HepG2 (cell line): Measurements from ENCODE around the gene BDP1. TPM values are rescaled to one million over a fixed set of nuclear protein-coding genes. Genes with fewer than 3 reads are reported as not detected.

Experiments
- AHR ChIP-seq: IDR thresholded peaks from 2 replicates; pipeline ENCODE4 v1.6.1; 2018; ENCODE audit warnings: missing genetic modification reagents, missing compliant biosample characterization
- ARNT ChIP-seq: fragments of 450-650 bp; IDR thresholded peaks from 2 replicates; pipeline ENCODE4 v1.6.1; 2017
- FOXA1 ChIP-seq, 2 experiments: fragments of 450-650 bp in 1 of 2; sonication (generic) in 1 of 2; formaldehyde crosslinking in 1 of 2; IDR thresholded peaks; 2 replicates each; pipeline versions ENCODE4 v1.4.0 to v1.6.1; 2016 to 2020; ENCODE audit warnings: missing genetic modification reagents in 1 of 2
- GATA4 ChIP-seq: sonication (generic); IDR thresholded peaks from 2 replicates; pipeline ENCODE4 v1.6.1; 2016; ENCODE audit warnings: antibody characterized with exemption, low read depth, borderline replicate concordance
- ISL2 ChIP-seq: sonication (generic); formaldehyde crosslinking; IDR thresholded peaks from 2 replicates; pipeline ENCODE4 v1.5.0; 2020; ENCODE audit warnings: missing genetic modification reagents
- JUND ChIP-seq: sonication (generic); formaldehyde crosslinking; IDR thresholded peaks from 2 replicates; pipeline ENCODE4 v1.8.0; 2022; ENCODE audit warnings: mild to moderate bottlenecking, missing genetic modification reagents
- NCOA2 ChIP-seq: sonication (generic); formaldehyde crosslinking; IDR thresholded peaks from 2 replicates; pipeline ENCODE4 v1.8.0; 2022; ENCODE audit warnings: inconsistent platforms
- NFIC ChIP-seq: IDR thresholded peaks from 2 replicates; pipeline ENCODE4 v1.6.1; 2012; ENCODE audit warnings: mild to moderate bottlenecking, low read length, inconsistent platforms
- PHF20 ChIP-seq: sonication (generic); formaldehyde crosslinking; IDR thresholded peaks from 2 replicates; pipeline ENCODE4 v1.5.0; 2020; ENCODE audit warnings: mild to moderate bottlenecking, missing genetic modification reagents
- TBX2 ChIP-seq: sonication (generic); formaldehyde crosslinking; IDR thresholded peaks from 2 replicates; pipeline ENCODE4 v1.5.0; 2020; ENCODE audit warnings: missing genetic modification reagents, mild to moderate bottlenecking, borderline replicate concordance
- WIZ ChIP-seq: sonication (generic); formaldehyde crosslinking; IDR thresholded peaks from 2 replicates; pipeline ENCODE4 v1.5.1; 2020; ENCODE audit warnings: mild to moderate bottlenecking, missing genetic modification reagents
- YEATS4 ChIP-seq: sonication (generic); formaldehyde crosslinking; IDR thresholded peaks from 2 replicates; pipeline ENCODE4 v1.4.0; 2020; ENCODE audit warnings: missing genetic modification reagents, borderline replicate concordance
- ZNF652 ChIP-seq: IDR thresholded peaks from 2 replicates; pipeline ENCODE4 v1.6.1; 2016; ENCODE audit warnings: low read depth, borderline replicate concordance
- ZNF777 ChIP-seq: sonication (generic); formaldehyde crosslinking; IDR thresholded peaks from 2 replicates; pipeline ENCODE4 v1.4.0; 2020; ENCODE audit warnings: missing genetic modification reagents
- ZSCAN20 ChIP-seq: sonication (generic); formaldehyde crosslinking; IDR thresholded peaks from 2 replicates; pipeline ENCODE4 v1.4.0; 2020; ENCODE audit warnings: missing genetic modification reagents, mild to moderate bottlenecking, borderline replicate concordance
- polyA plus RNA-seq, 8 experiments: library from polyadenylated mRNA; depleted of rRNA in 3 of 8; stranded (reverse) in 7 of 8; unstranded in 1 of 8; fragments of >200 nt; fragmentation: Illumina TruSeq in 4 of 8; extraction: Trizol in 4 of 8; gene quantifications; 2 replicates each; pipeline versions ENCODE4 v1.2.1 to v1.2.3, GENCODE V29; 2011 to 2016; ENCODE audit warnings: low read depth in 4 of 8, missing spikeins in 1 of 8, mixed read lengths in 1 of 8; ENCODE audit not compliant: insufficient read depth in 1 of 8
- total RNA-seq, 5 experiments: library from RNA; depleted of rRNA; stranded (reverse); fragments of >200 nt; fragmentation: Illumina TruSeq; extraction: Trizol; gene quantifications; 2 replicates each; pipeline ENCODE4 v1.2.3, GENCODE V29; 2016; ENCODE audit warnings: low read depth in 1 of 5
- TF ChIP-seq, protein P1 (sequence below): sonication (generic); formaldehyde crosslinking; IDR thresholded peaks from 2 replicates; pipeline ENCODE4 v1.8.0; 2022; ENCODE audit warnings: mild to moderate bottlenecking, missing genetic modification reagents; ENCODE audit not compliant: insufficient replicate concordance
- TF ChIP-seq, protein P2 (sequence below): IDR thresholded peaks from 2 replicates; pipeline ENCODE4 v1.6.1; 2016; ENCODE audit warnings: missing genetic modification reagents, missing compliant biosample characterization
- TF ChIP-seq, protein P3 (sequence below): sonication (generic); formaldehyde crosslinking; IDR thresholded peaks from 2 replicates; pipeline ENCODE4 v1.4.0; 2020; ENCODE audit warnings: missing genetic modification reagents; ENCODE audit errors: not compliant biosample characterization
- TF ChIP-seq, protein P4 (sequence below): sonication (generic); formaldehyde crosslinking; IDR thresholded peaks from 2 replicates; pipeline ENCODE4 v1.4.0; 2020; ENCODE audit warnings: missing genetic modification reagents, borderline replicate concordance
- TF ChIP-seq, protein P5 (sequence below): IDR thresholded peaks from 2 replicates; pipeline ENCODE4 v1.6.1; 2018; ENCODE audit warnings: missing genetic modification reagents, mild to moderate bottlenecking, missing compliant biosample characterization
- TF ChIP-seq, protein P6 (sequence below): sonication (generic); formaldehyde crosslinking; IDR thresholded peaks from 2 replicates; pipeline ENCODE4 v1.4.0; 2020; ENCODE audit warnings: mild to moderate bottlenecking, missing genetic modification reagents

Gene BDP1
- total and polyA plus RNA-seq, 2 of the 13 experiments (the other 11 are each of a cell fraction or from before 2014, with no cell fraction given) = 10.2 to 22.4 TPM

DNA sequence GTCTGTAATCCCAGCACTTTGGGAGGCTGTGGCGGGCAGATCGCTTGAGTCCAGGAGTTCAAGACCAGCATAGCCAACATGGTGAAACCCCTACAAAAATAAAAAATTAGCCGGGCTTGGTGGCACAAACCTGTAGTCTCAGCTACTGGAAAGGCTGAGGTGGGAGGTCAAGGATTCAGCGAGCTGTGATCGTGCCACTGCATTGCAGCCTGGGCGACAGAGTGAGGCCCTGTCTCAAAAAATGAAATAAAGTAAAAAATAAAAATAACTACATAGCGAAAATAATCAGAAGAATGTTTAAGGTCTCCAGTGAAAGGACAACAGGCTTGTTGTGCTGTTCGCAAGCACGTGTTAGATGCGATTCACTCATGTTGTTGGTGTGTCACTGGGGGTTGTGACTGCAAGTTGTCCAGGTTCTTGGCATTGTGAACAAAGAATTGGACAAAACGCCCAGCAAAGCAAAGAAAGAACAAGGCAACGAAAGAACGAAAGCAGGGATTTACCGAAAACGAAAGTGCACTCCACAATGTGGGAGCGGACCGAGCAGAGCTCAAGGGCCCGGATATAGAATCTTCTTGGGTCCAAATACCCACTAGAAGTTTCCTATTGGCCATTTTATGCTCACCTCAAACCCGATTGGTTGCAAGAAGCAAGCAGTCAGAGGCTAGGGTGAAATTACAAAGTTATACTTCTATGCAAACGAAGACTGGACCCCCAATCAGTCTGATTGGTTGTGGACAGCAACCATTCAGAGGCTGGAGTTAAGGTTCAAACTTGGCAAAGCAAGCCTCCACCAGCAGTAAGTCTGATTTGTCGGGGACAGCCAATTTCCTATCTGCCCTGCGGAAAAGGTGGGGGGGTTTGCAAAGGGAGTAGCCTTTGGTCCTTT is 130.8 kb downstream of the BDP1 start (continued):
- TF ChIP-seq, protein P1, sequence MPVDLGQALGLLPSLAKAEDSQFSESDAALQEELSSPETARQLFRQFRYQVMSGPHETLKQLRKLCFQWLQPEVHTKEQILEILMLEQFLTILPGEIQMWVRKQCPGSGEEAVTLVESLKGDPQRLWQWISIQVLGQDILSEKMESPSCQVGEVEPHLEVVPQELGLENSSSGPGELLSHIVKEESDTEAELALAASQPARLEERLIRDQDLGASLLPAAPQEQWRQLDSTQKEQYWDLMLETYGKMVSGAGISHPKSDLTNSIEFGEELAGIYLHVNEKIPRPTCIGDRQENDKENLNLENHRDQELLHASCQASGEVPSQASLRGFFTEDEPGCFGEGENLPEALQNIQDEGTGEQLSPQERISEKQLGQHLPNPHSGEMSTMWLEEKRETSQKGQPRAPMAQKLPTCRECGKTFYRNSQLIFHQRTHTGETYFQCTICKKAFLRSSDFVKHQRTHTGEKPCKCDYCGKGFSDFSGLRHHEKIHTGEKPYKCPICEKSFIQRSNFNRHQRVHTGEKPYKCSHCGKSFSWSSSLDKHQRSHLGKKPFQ (CRISPR knock-in tag) = peak; percentile 59
- TF ChIP-seq ARNT (no peak), FOXA1 (IDR thresholded peaks at IDR 0.05) (no peak), FOXA1 (CRISPR knock-in tag; IDR thresholded peaks at IDR 0.05) (no peak), GATA4 (no peak; the same call in 1 of the 2 replicates), ZNF652 (CRISPR knock-in tag) (no peak), PHF20 (CRISPR knock-in tag) (no peak), NFIC (no peak), YEATS4 (CRISPR knock-in tag) (peak; percentile 73), AHR (CRISPR knock-in tag) (no peak), NCOA2 (no peak), ZSCAN20 (0 out of 2 replicates have a peak, but pooled peaks have one; percentile 30), TBX2 (CRISPR knock-in tag) (no peak), ISL2 (0 out of 2 replicates have a peak, but pooled peaks have one; percentile 13), JUND (CRISPR knock-in tag) (no peak), WIZ (CRISPR knock-in tag) (no peak), ZNF777 (CRISPR knock-in tag) (no peak)
- TF ChIP-seq, protein P2, sequence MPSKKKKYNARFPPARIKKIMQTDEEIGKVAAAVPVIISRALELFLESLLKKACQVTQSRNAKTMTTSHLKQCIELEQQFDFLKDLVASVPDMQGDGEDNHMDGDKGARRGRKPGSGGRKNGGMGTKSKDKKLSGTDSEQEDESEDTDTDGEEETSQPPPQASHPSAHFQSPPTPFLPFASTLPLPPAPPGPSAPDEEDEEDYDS (CRISPR knock-in tag) = peak; percentile 69
- TF ChIP-seq, protein P3, sequence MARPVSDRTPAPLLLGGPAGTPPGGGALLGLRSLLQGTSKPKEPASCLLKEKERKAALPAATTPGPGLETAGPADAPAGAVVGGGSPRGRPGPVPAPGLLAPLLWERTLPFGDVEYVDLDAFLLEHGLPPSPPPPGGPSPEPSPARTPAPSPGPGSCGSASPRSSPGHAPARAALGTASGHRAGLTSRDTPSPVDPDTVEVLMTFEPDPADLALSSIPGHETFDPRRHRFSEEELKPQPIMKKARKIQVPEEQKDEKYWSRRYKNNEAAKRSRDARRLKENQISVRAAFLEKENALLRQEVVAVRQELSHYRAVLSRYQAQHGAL (CRISPR knock-in tag) = no peak
- TF ChIP-seq, protein P4, sequence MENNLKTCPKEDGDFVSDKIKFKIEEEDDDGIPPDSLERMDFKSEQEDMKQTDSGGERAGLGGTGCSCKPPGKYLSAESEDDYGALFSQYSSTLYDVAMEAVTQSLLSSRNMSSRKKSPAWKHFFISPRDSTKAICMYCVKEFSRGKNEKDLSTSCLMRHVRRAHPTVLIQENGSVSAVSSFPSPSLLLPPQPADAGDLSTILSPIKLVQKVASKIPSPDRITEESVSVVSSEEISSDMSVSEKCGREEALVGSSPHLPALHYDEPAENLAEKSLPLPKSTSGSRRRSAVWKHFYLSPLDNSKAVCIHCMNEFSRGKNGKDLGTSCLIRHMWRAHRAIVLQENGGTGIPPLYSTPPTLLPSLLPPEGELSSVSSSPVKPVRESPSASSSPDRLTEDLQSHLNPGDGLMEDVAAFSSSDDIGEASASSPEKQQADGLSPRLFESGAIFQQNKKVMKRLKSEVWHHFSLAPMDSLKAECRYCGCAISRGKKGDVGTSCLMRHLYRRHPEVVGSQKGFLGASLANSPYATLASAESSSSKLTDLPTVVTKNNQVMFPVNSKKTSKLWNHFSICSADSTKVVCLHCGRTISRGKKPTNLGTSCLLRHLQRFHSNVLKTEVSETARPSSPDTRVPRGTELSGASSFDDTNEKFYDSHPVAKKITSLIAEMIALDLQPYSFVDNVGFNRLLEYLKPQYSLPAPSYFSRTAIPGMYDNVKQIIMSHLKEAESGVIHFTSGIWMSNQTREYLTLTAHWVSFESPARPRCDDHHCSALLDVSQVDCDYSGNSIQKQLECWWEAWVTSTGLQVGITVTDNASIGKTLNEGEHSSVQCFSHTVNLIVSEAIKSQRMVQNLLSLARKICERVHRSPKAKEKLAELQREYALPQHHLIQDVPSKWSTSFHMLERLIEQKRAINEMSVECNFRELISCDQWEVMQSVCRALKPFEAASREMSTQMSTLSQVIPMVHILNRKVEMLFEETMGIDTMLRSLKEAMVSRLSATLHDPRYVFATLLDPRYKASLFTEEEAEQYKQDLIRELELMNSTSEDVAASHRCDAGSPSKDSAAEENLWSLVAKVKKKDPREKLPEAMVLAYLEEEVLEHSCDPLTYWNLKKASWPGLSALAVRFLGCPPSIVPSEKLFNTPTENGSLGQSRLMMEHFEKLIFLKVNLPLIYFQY (CRISPR knock-in tag) = peak; percentile 52; the same call in 1 of the 2 replicates
- TF ChIP-seq, protein P5, sequence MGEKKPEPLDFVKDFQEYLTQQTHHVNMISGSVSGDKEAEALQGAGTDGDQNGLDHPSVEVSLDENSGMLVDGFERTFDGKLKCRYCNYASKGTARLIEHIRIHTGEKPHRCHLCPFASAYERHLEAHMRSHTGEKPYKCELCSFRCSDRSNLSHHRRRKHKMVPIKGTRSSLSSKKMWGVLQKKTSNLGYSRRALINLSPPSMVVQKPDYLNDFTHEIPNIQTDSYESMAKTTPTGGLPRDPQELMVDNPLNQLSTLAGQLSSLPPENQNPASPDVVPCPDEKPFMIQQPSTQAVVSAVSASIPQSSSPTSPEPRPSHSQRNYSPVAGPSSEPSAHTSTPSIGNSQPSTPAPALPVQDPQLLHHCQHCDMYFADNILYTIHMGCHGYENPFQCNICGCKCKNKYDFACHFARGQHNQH = no peak
- TF ChIP-seq, protein P6, sequence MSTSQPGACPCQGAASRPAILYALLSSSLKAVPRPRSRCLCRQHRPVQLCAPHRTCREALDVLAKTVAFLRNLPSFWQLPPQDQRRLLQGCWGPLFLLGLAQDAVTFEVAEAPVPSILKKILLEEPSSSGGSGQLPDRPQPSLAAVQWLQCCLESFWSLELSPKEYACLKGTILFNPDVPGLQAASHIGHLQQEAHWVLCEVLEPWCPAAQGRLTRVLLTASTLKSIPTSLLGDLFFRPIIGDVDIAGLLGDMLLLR (CRISPR knock-in tag) = no peak
